ENCODE data around the gene ADGRL2. TPM values are rescaled to one million over a fixed set of nuclear protein-coding genes. Genes with fewer than 3 reads are reported as not detected.

Gene ADGRL2
- total RNA-seq, 4 donors from 2014 or later, result 72.4 to 89.7 (median 78.8) TPM

GRCh38 chr1:81780705-81781454, 19.9 kb upstream of the ADGRL2 start:
- Histone ChIP-seq H3K4me3 (no peak overlapping the region), H3K4me1 (no peaks in the 10 kb centered on the region), H3K27me3 (no peaks in the 10 kb centered on the region), H3K36me3 (no peaks in the 10 kb centered on the region), H3K9me3 (no peaks in the 10 kb centered on the region), H3K27ac (replicated peaks in 1 of 4) (no peak overlapping the region)
- DNase-seq (ENCODE audit: extremely low spot score), result no peak
- no peak for TF ChIP-seq POLR2AphosphoS5 (IDR thresholded peaks at IDR 0.05)
- no peak for TF ChIP-seq EP300 (IDR thresholded peaks at IDR 0.05)
- TF ChIP-seq CTCF (IDR thresholded peaks at IDR 0.05), result no peak
- TF ChIP-seq POLR2A (IDR thresholded peaks at IDR 0.05; ENCODE audit: low read depth), result no peak
- intact Hi-C loops (cut with DNase I), result no loop called here
- WGBS, result 93% methylated on average over 1 of the region's 1 CpG

GRCh38 chr1:81781749-81782148, 19.0 kb upstream of the ADGRL2 start:
- intact Hi-C loops (cut with DNase I), result no loop called here
- Histone ChIP-seq H3K4me3 (no peak overlapping the region), H3K9me3 (no peaks in the 10 kb centered on the region), H3K36me3 (no peaks in the 10 kb centered on the region), H3K4me1 (no peaks in the 10 kb centered on the region), H3K27ac (replicated peaks in 1 of 4) (no peak overlapping the region), H3K27me3 (no peaks in the 10 kb centered on the region)
- TF ChIP-seq EP300 (IDR thresholded peaks at IDR 0.05) (no peak), CTCF (IDR thresholded peaks at IDR 0.05) (no peak), POLR2A (IDR thresholded peaks at IDR 0.05; ENCODE audit: low read depth) (no peak), POLR2AphosphoS5 (IDR thresholded peaks at IDR 0.05) (no peak)
- DNase-seq (ENCODE audit: extremely low spot score), result no peak
- 83% methylated on average over 2 of the region's 2 CpGs for WGBS

- Histone ChIP-seq H3K4me1 (no peaks in the 10 kb centered on the region), H3K9me3 (no peaks in the 10 kb centered on the region), H3K4me3 (no peak overlapping the region), H3K27ac (replicated peaks in 1 of 4) (no peak overlapping the region), H3K27me3 (no peaks in the 10 kb centered on the region), H3K36me3 (no peaks in the 10 kb centered on the region)
- WGBS, result 97% methylated on average over 2 of the region's 2 CpGs
- TF ChIP-seq CTCF (IDR thresholded peaks at IDR 0.05) (no peak), POLR2AphosphoS5 (IDR thresholded peaks at IDR 0.05) (no peak), POLR2A (IDR thresholded peaks at IDR 0.05; ENCODE audit: low read depth) (no peak), EP300 (IDR thresholded peaks at IDR 0.05) (no peak)
- no peak for DNase-seq (ENCODE audit: extremely low spot score)
- intact Hi-C loops (cut with DNase I), result no loop called here
These were observed 8.6 kb upstream of the ADGRL2 start for GRCh38 chr1:81792184-81792583.

GRCh38 chr1:81797701-81798100, 3.0 kb upstream of the ADGRL2 start:
- intact Hi-C loops (cut with DNase I), result no loop called here

More at GRCh38 chr1:81797701-81798100, 3.0 kb upstream of the ADGRL2 start:
- Histone ChIP-seq H3K4me1 (peaks cover 6 to 9% (median 8%) of the 10 kb centered on the region in 4 donors), H3K36me3 (no peaks in the 10 kb centered on the region), H3K4me3 (no peak overlapping the region), H3K9me3 (no peaks in the 10 kb centered on the region), H3K27ac (replicated peaks in 1 of 4) (no peak overlapping the region), H3K27me3 (no peaks in the 10 kb centered on the region)
- DNase-seq (ENCODE audit: extremely low spot score), result no peak
- TF ChIP-seq EP300 (IDR thresholded peaks at IDR 0.05) (no peak), CTCF (IDR thresholded peaks at IDR 0.05) (no peak), POLR2AphosphoS5 (IDR thresholded peaks at IDR 0.05) (no peak), POLR2A (IDR thresholded peaks at IDR 0.05; ENCODE audit: low read depth) (no peak)
- WGBS, result 78% methylated on average over 2 of the region's 2 CpGs

Measured in esophagus muscularis mucosa (tissue), 4 donors.